Smooth muscle cell (in vitro differentiated cells): ENCODE results near the gene ANKRD11. TPM values are rescaled to one million over a fixed set of nuclear protein-coding genes. Genes with fewer than 3 reads are reported as not detected.
"Not testable (repeated sequence)": the region's sequence is repeated elsewhere in the genome, so short reads cannot be mapped to it uniquely, and the experiment has no call there.

Source experiments
- DNase-seq: peaks from one replicate; lab custom pipeline; 2025; ENCODE audit not compliant: unreplicated experiment; lab: John Stamatoyannopoulos, UW
- H2AFZ ChIP-seq: fragments of 200-600 bp; sonication (generic); 2 replicates; pipeline ENCODE4 v1.6.0; 2016; ENCODE audit warnings: antibody characterized with exemption, low read depth, mild to moderate bottlenecking
- H3F3A ChIP-seq: fragments of 200-600 bp; sonication (generic); 2 replicates; pipeline ENCODE4 v1.6.0; 2017; ENCODE audit warnings: antibody characterized with exemption, low read depth
- H3K27ac ChIP-seq: fragments of 200-600 bp; sonication (generic); 2 replicates; pipeline ENCODE4 v1.5.1; 2016; ENCODE audit warnings: low read depth, mild to moderate bottlenecking
- H3K27me3 ChIP-seq: fragments of 200-600 bp; sonication (generic); 2 replicates; pipeline ENCODE4 v1.6.1; 2016; ENCODE audit warnings: low read depth, mild to moderate bottlenecking
- H3K36me3 ChIP-seq: fragments of 200-600 bp; sonication (generic); 2 replicates; pipeline ENCODE4 v1.5.1; 2016; ENCODE audit warnings: low read depth
- H3K4me1 ChIP-seq: fragments of 200-600 bp; sonication (generic); 2 replicates; pipeline ENCODE4 v1.5.1; 2016; ENCODE audit warnings: low read depth
- H3K4me2 ChIP-seq: fragments of 200-600 bp; sonication (generic); 2 replicates; pipeline ENCODE4 v1.6.0; 2016; ENCODE audit warnings: mild to moderate bottlenecking
- H3K4me3 ChIP-seq: fragments of 200-600 bp; sonication (generic); 2 replicates; pipeline ENCODE4 v1.5.1; 2016; ENCODE audit warnings: mild to moderate bottlenecking
- H3K79me2 ChIP-seq: fragments of 200-600 bp; sonication (generic); 2 replicates; pipeline ENCODE4 v1.6.0; 2016; ENCODE audit warnings: low read depth, mild to moderate bottlenecking
- H3K9ac ChIP-seq: fragments of 200-600 bp; sonication (generic); 2 replicates; pipeline ENCODE4 v1.6.0; 2016; ENCODE audit warnings: low read depth
- H3K9me3 ChIP-seq: fragments of 200-600 bp; sonication (generic); replicated peaks from 2 replicates; pipeline ENCODE4 v1.5.1; 2016; ENCODE audit warnings: low read depth
- H4K20me1 ChIP-seq: fragments of 200-600 bp; sonication (generic); 2 replicates; pipeline ENCODE4 v1.6.0; 2016; ENCODE audit warnings: low read depth
- CTCF ChIP-seq: fragments of 200-600 bp; sonication (generic); IDR thresholded peaks from 2 replicates; pipeline ENCODE4 v1.5.1; 2017; ENCODE audit warnings: borderline replicate concordance, mild to moderate bottlenecking, antibody characterized with exemption; ENCODE audit not compliant: insufficient read depth, poor library complexity, severe bottlenecking
- WGBS: methylation state at CpG from one replicate; pipeline ENCODE4 v1.1.7; 2016; ENCODE audit warnings: low lambda C conversion rate; 5-methylcytosine and 5-hydroxymethylcytosine counted together
- polyA plus RNA-seq: library from polyadenylated mRNA; unstranded; fragments of >200 nt; fragmentation: Nextera tagmentation; extraction: Ambion mirVana; gene quantifications from 2 replicates; pipeline ENCODE4 v1.2.1, GENCODE V29; 2016
- total RNA-seq: library from RNA; depleted of rRNA; stranded (reverse); fragments of >200 nt; gene quantifications from 2 replicates; pipeline ENCODE4 v1.2.3, GENCODE V29; 2014

Gene ANKRD11
- total and polyA plus RNA-seq, 2 experiments from 2014 or later, result 31.5 to 105 TPM

GRCh38 chr16:89256651-89257254 lies 233.6 kb downstream of the ANKRD11 start:
- H3K4me3 ChIP-seq, result peak overlapping the region; percentile 39
- peak; percentile 13 for DNase-seq
- 22% methylated on average over 47 of the region's 57 CpGs for WGBS

GRCh38 chr16:89253548-89254287 lies 236.6 kb downstream of the ANKRD11 start:
- Histone ChIP-seq H3K79me2 (no peaks in the 10 kb centered on the region), H3K27me3 (peaks cover 11% of the 10 kb centered on the region), H3K4me1 (no peaks in the 10 kb centered on the region), H3K4me2 (no peak overlapping the region), H2AFZ (no peak overlapping the region), H3K4me3 (no peak overlapping the region), H3K9ac (no peak overlapping the region), H3K9me3 (no peaks in the 10 kb centered on the region), H3F3A (no peaks in the 10 kb centered on the region), H4K20me1 (no peaks in the 10 kb centered on the region), H3K36me3 (no peaks in the 10 kb centered on the region), H3K27ac (no peak overlapping the region)
- WGBS, result 97% methylated on average over 10 of the region's 10 CpGs
- DNase-seq, result no peak
- TF ChIP-seq CTCF, result no peak

More at GRCh38 chr16:89256651-89257254, 233.6 kb downstream of the ANKRD11 start:
- TF ChIP-seq CTCF, result no peak
- Histone ChIP-seq H3K79me2 (no peaks in the 10 kb centered on the region), H3K27ac (no peak overlapping the region), H3K4me2 (peak overlapping the region; percentile 81), H3F3A (no peaks in the 10 kb centered on the region), H3K9me3 (no peaks in the 10 kb centered on the region), H3K4me1 (no peaks in the 10 kb centered on the region), H4K20me1 (no peaks in the 10 kb centered on the region), H3K27me3 (peaks cover 11% of the 10 kb centered on the region), H3K36me3 (no peaks in the 10 kb centered on the region), H2AFZ (no peak overlapping the region), H3K9ac (no peak overlapping the region)

- no peak for TF ChIP-seq CTCF
- no peak overlapping the region for H3K27ac ChIP-seq
- H3K4me1 ChIP-seq, result no peaks in the 10 kb centered on the region
- no peaks in the 10 kb centered on the region for H3K27me3 ChIP-seq
- H3K36me3 ChIP-seq, result no peaks in the 10 kb centered on the region
- no peaks in the 10 kb centered on the region for H4K20me1 ChIP-seq
- no peak overlapping the region for H3K9ac ChIP-seq
- H3K9me3 ChIP-seq, result no peaks in the 10 kb centered on the region
- DNase-seq, result no peak
- H2AFZ ChIP-seq, result no peak overlapping the region
- peak overlapping the region; percentile 78 for H3K4me2 ChIP-seq
- 75% methylated on average over 50 of the region's 69 CpGs for WGBS
- no peaks in the 10 kb centered on the region for H3K79me2 ChIP-seq
- H3F3A ChIP-seq, result peaks cover 5% of the 10 kb centered on the region
- peak overlapping the region; percentile 45 for H3K4me3 ChIP-seq
These were observed 242.0 kb downstream of the ANKRD11 start for GRCh38 chr16:89248196-89248982.

- H3K79me2 ChIP-seq, H3K9me3 ChIP-seq, H3F3A ChIP-seq, H3K27me3 ChIP-seq, H4K20me1 ChIP-seq, H3K27ac ChIP-seq, DNase-seq, H2AFZ ChIP-seq, H3K36me3 ChIP-seq, H3K9ac ChIP-seq, H3K4me1 ChIP-seq: not testable (repeated sequence)
- 3% methylated on average over 10 of the region's 45 CpGs for WGBS
- H3K4me3 ChIP-seq, result peak overlapping the region; percentile 45
- peak overlapping the region; percentile 78 for H3K4me2 ChIP-seq
These were observed 242.7 kb downstream of the ANKRD11 start for GRCh38 chr16:89247734-89248075.
